HG03135 (cell line): Measurements from ENCODE around the gene TBC1D9B.
A peak's percentile ranks its signal among the peaks of the same experiment; 100 is the strongest.

Source experiments
- ATAC-seq: cut with Tn5 transposase; IDR thresholded peaks from one replicate; pipeline ENCODE4 v1.9.1; 2021; ENCODE audit warnings: mild to moderate bottlenecking, moderate library complexity; ENCODE audit not compliant: unreplicated experiment

Gene TBC1D9B

GRCh38 chr5:179822444-179822990 lies 85.2 kb downstream of the TBC1D9B start:
- ATAC-seq: no peak

- ATAC-seq: no peak
Measured at GRCh38 chr5:179822059-179822432, 85.7 kb downstream of the TBC1D9B start.

GRCh38 chr5:179821298-179822058 lies 86.2 kb downstream of the TBC1D9B start:
- ATAC-seq: peak; percentile 49

GRCh38 chr5:179820483-179821297 lies 87.0 kb downstream of the TBC1D9B start, which contains the start of gene SQSTM1:
SQSTM1 (plus strand) TSS chr5:179820905; CDS start chr5:179820937, 32 bp downstream.
- peak; percentile 39 for ATAC-seq

- no peak for ATAC-seq
Measured at GRCh38 chr5:179820127-179820482, 87.6 kb downstream of the TBC1D9B start.

- ATAC-seq: no peak
Measured at GRCh38 chr5:179819296-179820126, 88.2 kb downstream of the TBC1D9B start.

GRCh38 chr5:179818746-179819295 lies 88.9 kb downstream of the TBC1D9B start:
- ATAC-seq: peak; percentile 55

GRCh38 chr5:179817890-179818745 lies 89.6 kb downstream of the TBC1D9B start:
- ATAC-seq: no peak

GRCh38 chr5:179817470-179817840 lies 90.2 kb downstream of the TBC1D9B start:
- ATAC-seq: no peak

GRCh38 chr5:179816796-179817469 lies 90.8 kb downstream of the TBC1D9B start:
- no peak for ATAC-seq

- no peak for ATAC-seq
Measured at GRCh38 chr5:179816401-179816795, 91.3 kb downstream of the TBC1D9B start.

GRCh38 chr5:179815491-179816249 lies 92.0 kb downstream of the TBC1D9B start:
- no peak for ATAC-seq

- no peak for ATAC-seq
Measured at GRCh38 chr5:179814090-179814489, 93.6 kb downstream of the TBC1D9B start.

GRCh38 chr5:179812997-179813607 lies 94.6 kb downstream of the TBC1D9B start:
- no peak for ATAC-seq

GRCh38 chr5:179812135-179812825 lies 95.4 kb downstream of the TBC1D9B start:
- ATAC-seq: no peak
